HG02885 (cell line): Measurements from ENCODE around the gene LYG2.
"Not testable (repeated sequence)": the region's sequence is repeated elsewhere in the genome, so short reads cannot be mapped to it uniquely, and the experiment has no call there.

Source experiments
- ATAC-seq: cut with Tn5 transposase; IDR thresholded peaks from one replicate; pipeline ENCODE4 v1.9.1; 2021; ENCODE audit warnings: mild to moderate bottlenecking; ENCODE audit not compliant: unreplicated experiment, poor library complexity

Gene LYG2

GRCh38 chr2:99255491-99256318 is at the start of gene LYG2:
Gene LYG2 (minus strand): TSS chr2:99255666. CDS start chr2:99254260, 1,406 bp downstream.
- ATAC-seq, result no peak

- ATAC-seq, result not testable (repeated sequence)
Measured at GRCh38 chr2:99301097-99301496, 45.6 kb upstream of the LYG2 start, which contains the start of gene LYG1. Gene LYG1 (minus strand): TSS chr2:99301197. CDS start chr2:99295670, 5,527 bp downstream.

GRCh38 chr2:99299580-99299979 is 44.1 kb upstream of the LYG2 start:
- no peak for ATAC-seq

- ATAC-seq, result no peak
Measured at GRCh38 chr2:99297994-99298393, 42.5 kb upstream of the LYG2 start.

- ATAC-seq, result no peak
Measured at GRCh38 chr2:99285526-99285925, 30.1 kb upstream of the LYG2 start.

GRCh38 chr2:99279969-99280695 is 24.7 kb upstream of the LYG2 start:
- ATAC-seq, result no peak

- ATAC-seq, result no peak
Measured at GRCh38 chr2:99278793-99279291, 23.4 kb upstream of the LYG2 start.

- ATAC-seq, result not testable (repeated sequence)
Measured at GRCh38 chr2:99278195-99278765, 22.8 kb upstream of the LYG2 start.

GRCh38 chr2:99275882-99276281 is 20.4 kb upstream of the LYG2 start:
- ATAC-seq, result no peak

- no peak for ATAC-seq
Measured at GRCh38 chr2:99261242-99261641, 5.8 kb upstream of the LYG2 start.

GRCh38 chr2:99260184-99260583 is 4.7 kb upstream of the LYG2 start:
- no peak for ATAC-seq

- ATAC-seq, result no peak
Measured at GRCh38 chr2:99259465-99259864, 4.0 kb upstream of the LYG2 start.

GRCh38 chr2:99256677-99257076 is 1.2 kb upstream of the LYG2 start:
- no peak for ATAC-seq

GRCh38 chr2:99249951-99250350 is 5.5 kb downstream of the LYG2 start:
- ATAC-seq, result no peak

GRCh38 chr2:99242151-99242550 is 13.3 kb downstream of the LYG2 start:
- no peak for ATAC-seq

- no peak for ATAC-seq
Measured at GRCh38 chr2:99240431-99240830, 15.0 kb downstream of the LYG2 start.

GRCh38 chr2:99238599-99238998 is 16.9 kb downstream of the LYG2 start:
- ATAC-seq, result no peak

GRCh38 chr2:99233177-99233576 is 22.3 kb downstream of the LYG2 start:
- ATAC-seq, result not testable (repeated sequence)

GRCh38 chr2:99217929-99218501 is 37.5 kb downstream of the LYG2 start:
- no peak for ATAC-seq

- no peak for ATAC-seq
Measured at GRCh38 chr2:99216096-99216495, 39.4 kb downstream of the LYG2 start.

- no peak for ATAC-seq
Measured at GRCh38 chr2:99205491-99205890, 50.0 kb downstream of the LYG2 start.
